GM12878 (cell line): ENCODE results near the gene ANO1. TPM values are rescaled to one million over a fixed set of nuclear protein-coding genes. Genes with fewer than 3 reads are reported as not detected.

Source experiments
- ATAC-seq: fragments of 200-7000 bp; cut with Tn5 transposase; 3 replicates; pipeline ENCODE4 v1.9.1; 2020; ENCODE audit warnings: mild to moderate bottlenecking, moderate library complexity
- BruUV-seq: library from RNA; stranded (reverse); fragments of 400-500 nt; replicated peaks from 2 replicates; lab custom pipeline; 2021; lab: Mats Ljungman, UMichigan
- CTCF ChIA-PET: fragments of 300-600 bp; sonication (Branson Sonifier 250); formaldehyde crosslinking; extraction: SDS; loops from one replicate; lab custom pipeline; 2021; ENCODE audit warnings: inconsistent platforms; lab: Yijun Ruan, JAX
- POLR2A ChIA-PET: fragments of 350-600 bp; formaldehyde crosslinking; extraction: SDS; loops from one replicate; lab custom pipeline; 2021; ENCODE audit warnings: inconsistent platforms; lab: Charles Lee
- RAD21 ChIA-PET: fragments of 300-600 bp; sonication (Branson Sonifier 250); formaldehyde crosslinking; loops from one replicate; lab custom pipeline; 2023; ENCODE audit warnings: antibody characterized with exemption; ENCODE audit not compliant: unreplicated experiment; lab: Charles Lee
- SMC1A ChIA-PET: fragments of 300-600 bp; sonication (Branson Sonifier 250); formaldehyde crosslinking; loops from one replicate; lab custom pipeline; 2023; ENCODE audit not compliant: unreplicated experiment, uncharacterized antibody; lab: Charles Lee
- DNase-seq: peaks from one replicate; pipeline ENCODE4 v3.0.0-alpha.2; 2011; ENCODE audit warnings: low read depth, low spot score
- FAIRE-seq: peaks from 3 replicates; lab custom pipeline; 2011; peaks lifted over from hg19 to GRCh38; lab: Jason Lieb, UNC
- H2AFZ ChIP-seq: 2 replicates; pipeline ENCODE4 v1.6.0; 2011; ENCODE audit warnings: low read depth, low read length, control low read depth; ENCODE audit not compliant: control insufficient read depth
- H3K27ac ChIP-seq: 2 replicates; pipeline ENCODE4 v1.5.1; 2011; ENCODE audit warnings: control low read depth; ENCODE audit not compliant: control insufficient read depth, insufficient read depth
- H3K27me3 ChIP-seq, 2 experiments: replicated peaks in 1 of 2; 2 replicates each; pipeline versions ENCODE4 v1.6.0 to v1.6.1; 2011; ENCODE audit warnings: low read length in 1 of 2; ENCODE audit not compliant: control insufficient read depth in 2 of 2, insufficient read depth in 2 of 2
- H3K36me3 ChIP-seq, 2 experiments: 2 replicates each; pipeline ENCODE4 v1.5.1; 2011; ENCODE audit warnings: low read length in 1 of 2; ENCODE audit not compliant: control insufficient read depth in 2 of 2, insufficient read depth in 2 of 2
- H3K4me1 ChIP-seq: 2 replicates; pipeline ENCODE4 v1.6.1; 2011; ENCODE audit warnings: mild to moderate bottlenecking, low read length, moderate library complexity, mixed read lengths; ENCODE audit not compliant: control insufficient read depth, insufficient read depth
- H3K4me2 ChIP-seq: 2 replicates; pipeline ENCODE4 v1.6.0; 2011; ENCODE audit warnings: control low read depth; ENCODE audit not compliant: control insufficient read depth, insufficient read depth
- H3K4me3 ChIP-seq: fragments of 200-600 bp; sonication (generic); 2 replicates; pipeline ENCODE4 v1.5.1; 2016
- H3K79me2 ChIP-seq: 2 replicates; pipeline ENCODE4 v1.6.0; 2011; ENCODE audit warnings: low read length; ENCODE audit not compliant: control insufficient read depth, insufficient read depth
- H3K9ac ChIP-seq: 2 replicates; pipeline ENCODE4 v1.8.0; 2011; ENCODE audit warnings: low read length, control low read depth, mixed read lengths; ENCODE audit not compliant: control insufficient read depth, insufficient read depth
- H3K9me3 ChIP-seq: replicated peaks from 3 replicates; pipeline ENCODE4 v1.5.1; 2011; ENCODE audit warnings: mild to moderate bottlenecking, low read length; ENCODE audit not compliant: control insufficient read depth, insufficient read depth
- H4K20me1 ChIP-seq: 2 replicates; pipeline ENCODE4 v1.6.0; 2011; ENCODE audit not compliant: control insufficient read depth, insufficient read depth
- IKZF1 ChIP-seq: fragments of 450-650 bp; conservative IDR thresholded peaks from 2 replicates; pipeline ENCODE4 v1.6.1; 2017; ENCODE audit warnings: antibody characterized with exemption, mild to moderate bottlenecking
- TAF1 ChIP-seq: IDR thresholded peaks from 2 replicates; pipeline ENCODE4 v1.6.1; 2011; ENCODE audit warnings: mild to moderate bottlenecking, low read depth, low read length, borderline replicate concordance
- YBX1 ChIP-seq: fragments of 450-650 bp; IDR thresholded peaks from 2 replicates; pipeline ENCODE4 v1.6.1; 2016; ENCODE audit warnings: antibody characterized with exemption
- WGBS: methylation state at CpG from one replicate; pipeline ENCODE4 v1.1.6; 2016; ENCODE audit warnings: low lambda C conversion rate; ENCODE audit not compliant: insufficient replicate concordance, insufficient coverage; ENCODE audit errors: missing lambda C conversion rate; 5-methylcytosine and 5-hydroxymethylcytosine counted together
- in situ Hi-C: fragments of 300-500 bp; cut with MboI; formaldehyde crosslinking; loops from 9 replicates; pipeline ENCODE4 v1.14.3; 2018; ENCODE audit warnings: mixed read lengths
- intact Hi-C: fragments of 100-400 bp; cut with micrococcal nuclease; formaldehyde crosslinking; loops from one replicate; pipeline ENCODE4 v1.14.2; 2022; ENCODE audit not compliant: unreplicated experiment
- polyA plus RNA-seq, 11 experiments: library from polyadenylated mRNA; depleted of rRNA in 4 of 11; unstranded in 6 of 11; stranded (reverse) in 5 of 11; fragments of >200 nt; fragmentation: Nextera tagmentation in 4 of 11; fragmentation: Illumina TruSeq in 1 of 11; extraction: Ambion mirVana in 4 of 11; extraction: Trizol in 1 of 11; gene quantifications; 1 replicate in 1 of 11; 2 replicates in 10 of 11; pipeline versions ENCODE4 v1.2.1 to v1.2.3, GENCODE V29; 2011 to 2016; ENCODE audit warnings: inconsistent platforms in 2 of 11, missing spikeins in 2 of 11, low read depth in 1 of 11
- total RNA-seq, 4 experiments: library from RNA; depleted of rRNA in 3 of 4; stranded (reverse); fragments of >200 nt in 3 of 4; fragmentation: Illumina TruSeq in 1 of 4; extraction: Trizol in 1 of 4; gene quantifications; 2 replicates each; pipeline versions ENCODE4 v1.2.1 to v1.2.3, GENCODE V29; 2013 to 2021
- TF ChIP-seq, protein P1 (sequence below): fragments of 450-650 bp; IDR thresholded peaks from 2 replicates; pipeline ENCODE4 v1.6.1; 2017; ENCODE audit warnings: antibody characterized with exemption, mild to moderate bottlenecking, moderate library complexity
- TF ChIP-seq, protein P2 (sequence below): IDR thresholded peaks from 2 replicates; pipeline ENCODE4 v1.6.1; 2011; ENCODE audit warnings: mild to moderate bottlenecking, low read depth, low read length, moderate library complexity; ENCODE audit not compliant: insufficient replicate concordance

ANO1 gene
- total and polyA plus RNA-seq, 10 of the 15 experiments (the other 5 are each of a cell fraction or from before 2014, with no cell fraction given), result 0.01 to 0.38 (median 0.06) TPM; not detected in 7

DNA sequence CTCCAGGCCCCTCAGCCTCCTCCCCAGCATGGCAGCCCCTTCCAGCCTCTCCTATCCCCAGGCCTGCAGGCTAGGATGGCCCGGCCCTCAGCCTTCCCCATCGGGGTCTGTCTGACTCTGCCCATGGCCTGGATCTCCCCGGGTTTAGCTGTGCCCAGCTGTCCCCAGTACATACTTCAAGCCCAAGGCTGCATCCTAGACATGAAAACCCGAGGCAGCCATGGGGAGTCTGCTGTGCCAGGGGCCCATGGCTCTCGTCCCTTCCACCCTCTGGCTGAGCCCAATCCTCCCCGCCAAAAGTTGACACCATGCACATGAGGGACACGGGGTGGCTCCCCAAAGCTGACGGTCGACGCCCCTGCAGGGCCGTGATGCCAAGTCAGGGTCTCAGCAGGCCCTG is 102.8 kb downstream of the ANO1 start:
- ChIA-PET SMC1A (no interaction called here), POLR2A (no interaction called here), RAD21 (no interaction called here), CTCF (no interaction called here)
- ATAC-seq, result no peak
- Histone ChIP-seq H3K9me3 (no peaks in the 10 kb centered on the region), H3K27me3 (peaks cover 0 to 2% of the 10 kb centered on the region in 2 experiments; a peak in 1 of 4 replicates), H3K4me2 (no peak overlapping the region), H3K9ac (no peak overlapping the region), H3K79me2 (no peaks in the 10 kb centered on the region), H3K27ac (no peak overlapping the region), H4K20me1 (no peaks in the 10 kb centered on the region), H2AFZ (no peak overlapping the region), H3K36me3 (no peaks in the 10 kb centered on the region), H3K4me3 (no peak overlapping the region), H3K4me1 (no peaks in the 10 kb centered on the region)
- intact Hi-C loops, result no loop called here
- FAIRE-seq, result no peak
- no TSS peak for BruUV-seq
- DNase-seq, result no peak
- no peak for TF ChIP-seq YBX1
- TF ChIP-seq, protein P1, sequence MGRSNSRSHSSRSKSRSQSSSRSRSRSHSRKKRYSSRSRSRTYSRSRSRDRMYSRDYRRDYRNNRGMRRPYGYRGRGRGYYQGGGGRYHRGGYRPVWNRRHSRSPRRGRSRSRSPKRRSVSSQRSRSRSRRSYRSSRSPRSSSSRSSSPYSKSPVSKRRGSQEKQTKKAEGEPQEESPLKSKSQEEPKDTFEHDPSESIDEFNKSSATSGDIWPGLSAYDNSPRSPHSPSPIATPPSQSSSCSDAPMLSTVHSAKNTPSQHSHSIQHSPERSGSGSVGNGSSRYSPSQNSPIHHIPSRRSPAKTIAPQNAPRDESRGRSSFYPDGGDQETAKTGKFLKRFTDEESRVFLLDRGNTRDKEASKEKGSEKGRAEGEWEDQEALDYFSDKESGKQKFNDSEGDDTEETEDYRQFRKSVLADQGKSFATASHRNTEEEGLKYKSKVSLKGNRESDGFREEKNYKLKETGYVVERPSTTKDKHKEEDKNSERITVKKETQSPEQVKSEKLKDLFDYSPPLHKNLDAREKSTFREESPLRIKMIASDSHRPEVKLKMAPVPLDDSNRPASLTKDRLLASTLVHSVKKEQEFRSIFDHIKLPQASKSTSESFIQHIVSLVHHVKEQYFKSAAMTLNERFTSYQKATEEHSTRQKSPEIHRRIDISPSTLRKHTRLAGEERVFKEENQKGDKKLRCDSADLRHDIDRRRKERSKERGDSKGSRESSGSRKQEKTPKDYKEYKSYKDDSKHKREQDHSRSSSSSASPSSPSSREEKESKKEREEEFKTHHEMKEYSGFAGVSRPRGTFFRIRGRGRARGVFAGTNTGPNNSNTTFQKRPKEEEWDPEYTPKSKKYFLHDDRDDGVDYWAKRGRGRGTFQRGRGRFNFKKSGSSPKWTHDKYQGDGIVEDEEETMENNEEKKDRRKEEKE, result no peak
- TF ChIP-seq, protein P2, sequence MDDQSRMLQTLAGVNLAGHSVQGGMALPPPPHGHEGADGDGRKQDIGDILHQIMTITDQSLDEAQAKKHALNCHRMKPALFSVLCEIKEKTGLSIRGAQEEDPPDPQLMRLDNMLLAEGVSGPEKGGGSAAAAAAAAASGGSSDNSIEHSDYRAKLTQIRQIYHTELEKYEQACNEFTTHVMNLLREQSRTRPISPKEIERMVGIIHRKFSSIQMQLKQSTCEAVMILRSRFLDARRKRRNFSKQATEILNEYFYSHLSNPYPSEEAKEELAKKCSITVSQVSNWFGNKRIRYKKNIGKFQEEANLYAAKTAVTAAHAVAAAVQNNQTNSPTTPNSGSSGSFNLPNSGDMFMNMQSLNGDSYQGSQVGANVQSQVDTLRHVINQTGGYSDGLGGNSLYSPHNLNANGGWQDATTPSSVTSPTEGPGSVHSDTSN, result no peak
- TF ChIP-seq TAF1, result no peak
- TF ChIP-seq IKZF1, result no peak
- in situ Hi-C loops, result no loop called here
- WGBS, result 34% methylated on average over 11 of the region's 11 CpGs
